PC-3 (cell line): ENCODE data around the gene SLC17A5. TPM values are rescaled to one million over a fixed set of nuclear protein-coding genes. Genes with fewer than 3 reads are reported as not detected.

ENCODE experiments used
- ATAC-seq: fragments of 200-7000 bp; cut with Tn5 transposase; 2 replicates; pipeline ENCODE4 v1.9.1; 2020; ENCODE audit warnings: mild to moderate bottlenecking, moderate library complexity
- BruUV-seq: library from RNA; stranded (reverse); fragments of 400-500 nt; replicated peaks from 2 replicates; lab custom pipeline; 2021; lab: Mats Ljungman, UMichigan
- CTCF ChIA-PET: fragments of 300-600 bp; sonication (Branson Sonifier 250); formaldehyde crosslinking; loops from one replicate; lab custom pipeline; 2022; ENCODE audit warnings: antibody characterized with exemption; lab: Charles Lee
- POLR2A ChIA-PET: fragments of 300-600 bp; sonication (Branson Sonifier 250); formaldehyde crosslinking; loops from one replicate; lab custom pipeline; 2022; ENCODE audit warnings: antibody characterized with exemption; ENCODE audit not compliant: unreplicated experiment; lab: Charles Lee
- DNase-seq: peaks from one replicate; pipeline ENCODE4 v3.0.0-alpha.2; 2015
- H2AFZ ChIP-seq: fragments of 300-600 bp; sonication (generic); 2 replicates; pipeline ENCODE4 v1.6.0; 2016; ENCODE audit warnings: antibody characterized with exemption, low read length
- H3F3A ChIP-seq: fragments of 300-600 bp; sonication (generic); one replicate; pipeline ENCODE4 v1.6.0; 2017; ENCODE audit warnings: antibody characterized with exemption, low read length, control low read depth, mild to moderate bottlenecking; ENCODE audit not compliant: unreplicated experiment
- H3K27ac ChIP-seq: fragments of 300-600 bp; sonication (generic); 2 replicates; pipeline ENCODE4 v1.5.1; 2016; ENCODE audit warnings: mild to moderate bottlenecking, low read length
- H3K27me3 ChIP-seq: fragments of 300-600 bp; sonication (generic); 2 replicates; pipeline ENCODE4 v1.6.1; 2016; ENCODE audit warnings: low read length, mixed read lengths
- H3K36me3 ChIP-seq: fragments of 300-600 bp; sonication (generic); 2 replicates; pipeline ENCODE4 v1.6.1; 2016; ENCODE audit warnings: low read depth, mixed run types, low read length, mixed read lengths
- H3K4me1 ChIP-seq: fragments of 300-600 bp; sonication (generic); 2 replicates; pipeline ENCODE4 v1.5.1; 2016; ENCODE audit warnings: low read length; ENCODE audit not compliant: insufficient read depth
- H3K4me2 ChIP-seq: fragments of 300-600 bp; sonication (generic); 2 replicates; pipeline ENCODE4 v1.6.0; 2016; ENCODE audit warnings: low read length
- H3K4me3 ChIP-seq: fragments of 300-600 bp; sonication (generic); 2 replicates; pipeline ENCODE4 v1.5.1; 2016; ENCODE audit warnings: mild to moderate bottlenecking, low read length, mixed read lengths
- H3K79me2 ChIP-seq: fragments of 300-600 bp; sonication (generic); 2 replicates; pipeline ENCODE4 v1.6.1; 2017; ENCODE audit warnings: low read length, mixed read lengths
- H3K9ac ChIP-seq: fragments of 300-600 bp; sonication (generic); 2 replicates; pipeline ENCODE4 v1.6.0; 2016; ENCODE audit warnings: mild to moderate bottlenecking, low read length
- H3K9me2 ChIP-seq: fragments of 300-600 bp; sonication (generic); replicated peaks from 2 replicates; pipeline ENCODE4 v1.6.1; 2016; ENCODE audit warnings: mixed run types, low read length, mixed read lengths
- H3K9me3 ChIP-seq: fragments of 300-600 bp; sonication (generic); 2 replicates; pipeline ENCODE4 v1.6.1; 2016; ENCODE audit warnings: low read length, mixed read lengths
- H4K20me1 ChIP-seq: fragments of 300-600 bp; sonication (generic); 2 replicates; pipeline ENCODE4 v1.6.1; 2016; ENCODE audit warnings: low read length, mixed read lengths
- CTCF ChIP-seq: fragments of 300-600 bp; sonication (generic); conservative IDR thresholded peaks from 2 replicates; pipeline ENCODE4 v1.5.1; 2017; ENCODE audit warnings: antibody characterized with exemption, low read depth, mild to moderate bottlenecking, low read length
- EZH2 ChIP-seq: fragments of 300-600 bp; sonication (generic); IDR thresholded peaks from one replicate; pipeline ENCODE4 v1.6.1; 2017; ENCODE audit warnings: antibody characterized with exemption, mild to moderate bottlenecking, low read length; ENCODE audit not compliant: unreplicated experiment
- EZH2phosphoT487 ChIP-seq: fragments of 300-600 bp; sonication (generic); IDR thresholded peaks from 2 replicates; pipeline ENCODE4 v1.6.1; 2018; ENCODE audit warnings: mild to moderate bottlenecking, antibody characterized with exemption, low read length, borderline replicate concordance
- intact Hi-C: fragments of 100-400 bp; cut with micrococcal nuclease; formaldehyde crosslinking; loops from 2 replicates; pipeline ENCODE4 v1.9.0; 2023
- total RNA-seq: library from RNA; depleted of rRNA; stranded (reverse); fragments of >200 nt; gene quantifications from 2 replicates; pipeline ENCODE4 v1.2.3, GENCODE V29; 2014

SLC17A5 gene
- total RNA-seq, 1 experiment from 2014 or later, result 5.2 TPM

- Histone ChIP-seq H3K27me3 (no peaks in the 10 kb centered on the region), H3K79me2 (no peaks in the 10 kb centered on the region), H4K20me1 (no peaks in the 10 kb centered on the region), H3K4me3 (no peak overlapping the region), H3K9ac (no peak overlapping the region), H3K9me3 (no peaks in the 10 kb centered on the region), H3K27ac (no peak overlapping the region), H3K4me2 (no peak overlapping the region), H2AFZ (no peak overlapping the region), H3K9me2 (no peaks in the 10 kb centered on the region), H3K4me1 (no peaks in the 10 kb centered on the region), H3K36me3 (no peaks in the 10 kb centered on the region), H3F3A (no peaks in the 10 kb centered on the region)
- no TSS peak for BruUV-seq
- TF ChIP-seq EZH2phosphoT487, result no peak
- no peak for TF ChIP-seq CTCF
- TF ChIP-seq EZH2, result no peak
- CTCF ChIA-PET, result no interaction called here
- ATAC-seq, result no peak
- POLR2A ChIA-PET, result no interaction called here
- no peak for DNase-seq
- intact Hi-C loops, result no loop called here
Measured at GRCh38 chr6:73565767-73566485, 87.9 kb downstream of the SLC17A5 start.

- no peak overlapping the region for H3K9ac ChIP-seq
- no peaks in the 10 kb centered on the region for H3K79me2 ChIP-seq
- no peaks in the 10 kb centered on the region for H3K36me3 ChIP-seq
- ATAC-seq (no peak), DNase-seq (no peak)
- TF ChIP-seq EZH2phosphoT487, result no peak
- no peak for TF ChIP-seq EZH2
- no peak for TF ChIP-seq CTCF
- ChIA-PET CTCF (no interaction called here), POLR2A (no interaction called here)
- no peaks in the 10 kb centered on the region for H4K20me1 ChIP-seq
- no peak overlapping the region for H2AFZ ChIP-seq
- H3K9me2 ChIP-seq, result no peaks in the 10 kb centered on the region
- no peaks in the 10 kb centered on the region for H3K27me3 ChIP-seq
- no peak overlapping the region for H3K4me2 ChIP-seq
- no peak overlapping the region for H3K4me3 ChIP-seq
- no TSS peak for BruUV-seq
- H3K9me3 ChIP-seq, result no peaks in the 10 kb centered on the region
- intact Hi-C loops, result no loop called here
- no peaks in the 10 kb centered on the region for H3F3A ChIP-seq
- H3K27ac ChIP-seq, result no peak overlapping the region
- H3K4me1 ChIP-seq, result no peaks in the 10 kb centered on the region
Measured at GRCh38 chr6:73564578-73565345, 89.0 kb downstream of the SLC17A5 start.

- no peak for DNase-seq
- ChIA-PET CTCF (no interaction called here), POLR2A (no interaction called here)
- Histone ChIP-seq H3F3A (no peaks in the 10 kb centered on the region), H3K4me1 (no peaks in the 10 kb centered on the region), H2AFZ (no peak overlapping the region), H4K20me1 (no peaks in the 10 kb centered on the region), H3K9ac (no peak overlapping the region), H3K79me2 (no peaks in the 10 kb centered on the region), H3K4me3 (no peak overlapping the region), H3K27me3 (no peaks in the 10 kb centered on the region), H3K4me2 (no peak overlapping the region), H3K9me2 (no peaks in the 10 kb centered on the region), H3K27ac (no peak overlapping the region), H3K36me3 (no peaks in the 10 kb centered on the region), H3K9me3 (no peaks in the 10 kb centered on the region)
- no TSS peak for BruUV-seq
- ATAC-seq, result no peak
- intact Hi-C loops, result no loop called here
- TF ChIP-seq EZH2 (no peak), CTCF (no peak), EZH2phosphoT487 (no peak)
Measured at GRCh38 chr6:73562558-73562957, 91.2 kb downstream of the SLC17A5 start.
